ENCODE results near the gene GFY. TPM values are rescaled to one million over a fixed set of nuclear protein-coding genes. Genes with fewer than 3 reads are reported as not detected.
A peak's percentile ranks its signal among the peaks of the same experiment; 100 is the strongest.

Gene GFY
- total RNA-seq, 3 donors from 2014 or later, result not detected

DNA sequence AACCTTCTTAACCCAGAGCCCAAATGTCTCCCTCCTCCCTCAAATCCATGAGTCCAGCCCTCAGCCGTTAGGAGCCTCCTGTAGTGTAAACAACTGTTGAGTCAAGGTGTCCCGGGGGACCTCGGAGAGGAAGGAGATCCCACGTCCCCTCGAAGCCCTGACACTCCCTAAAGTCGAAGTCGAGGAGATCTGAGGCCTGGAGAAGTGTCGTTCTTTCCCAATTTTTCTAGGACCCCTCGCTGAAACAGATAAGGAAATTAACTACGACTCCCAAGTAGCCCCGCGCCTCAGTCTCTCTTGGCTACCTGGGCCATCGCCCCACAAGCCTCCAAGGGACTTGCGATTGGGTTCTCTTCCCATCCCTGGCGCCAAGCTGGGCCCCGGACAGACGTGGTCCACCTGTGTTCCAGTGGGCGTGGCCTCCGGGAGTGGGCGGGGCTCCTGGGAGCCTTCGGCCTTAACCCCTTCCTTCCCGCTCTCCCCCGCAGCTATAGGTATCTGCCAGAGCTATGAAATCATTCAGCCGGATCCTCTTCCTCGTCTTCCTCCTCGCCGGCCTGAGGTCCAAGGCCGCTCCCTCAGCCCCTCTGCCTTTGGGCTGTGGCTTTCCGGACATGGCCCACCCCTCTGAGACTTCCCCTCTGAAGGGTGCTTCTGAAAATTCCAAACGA is 869 bp downstream of the GFY start:
- intact Hi-C loops (cut with DNase I; ENCODE audit: low total_unique reads), result no loop called here
- Histone ChIP-seq H3K27me3 (peaks cover 23 to 88% of the 10 kb centered on the region in 2 donors), H3K36me3 (no peaks in the 10 kb centered on the region), H3K27ac (no peak overlapping the region), H3K9me3 (no peaks in the 10 kb centered on the region), H3K4me3 (no peak overlapping the region), H3K4me1 (peaks cover 5 to 14% of the 10 kb centered on the region in 2 donors)
- TF ChIP-seq, protein P1, sequence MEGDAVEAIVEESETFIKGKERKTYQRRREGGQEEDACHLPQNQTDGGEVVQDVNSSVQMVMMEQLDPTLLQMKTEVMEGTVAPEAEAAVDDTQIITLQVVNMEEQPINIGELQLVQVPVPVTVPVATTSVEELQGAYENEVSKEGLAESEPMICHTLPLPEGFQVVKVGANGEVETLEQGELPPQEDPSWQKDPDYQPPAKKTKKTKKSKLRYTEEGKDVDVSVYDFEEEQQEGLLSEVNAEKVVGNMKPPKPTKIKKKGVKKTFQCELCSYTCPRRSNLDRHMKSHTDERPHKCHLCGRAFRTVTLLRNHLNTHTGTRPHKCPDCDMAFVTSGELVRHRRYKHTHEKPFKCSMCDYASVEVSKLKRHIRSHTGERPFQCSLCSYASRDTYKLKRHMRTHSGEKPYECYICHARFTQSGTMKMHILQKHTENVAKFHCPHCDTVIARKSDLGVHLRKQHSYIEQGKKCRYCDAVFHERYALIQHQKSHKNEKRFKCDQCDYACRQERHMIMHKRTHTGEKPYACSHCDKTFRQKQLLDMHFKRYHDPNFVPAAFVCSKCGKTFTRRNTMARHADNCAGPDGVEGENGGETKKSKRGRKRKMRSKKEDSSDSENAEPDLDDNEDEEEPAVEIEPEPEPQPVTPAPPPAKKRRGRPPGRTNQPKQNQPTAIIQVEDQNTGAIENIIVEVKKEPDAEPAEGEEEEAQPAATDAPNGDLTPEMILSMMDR (IDR thresholded peaks at IDR 0.05), result no peak
- no peak for TF ChIP-seq POLR2A (IDR thresholded peaks at IDR 0.05)
- TF ChIP-seq POLR2AphosphoS5 (IDR thresholded peaks at IDR 0.05), result no peak
- no peak for DNase-seq (ENCODE audit: low spot score in 2 of 2)

DNA sequence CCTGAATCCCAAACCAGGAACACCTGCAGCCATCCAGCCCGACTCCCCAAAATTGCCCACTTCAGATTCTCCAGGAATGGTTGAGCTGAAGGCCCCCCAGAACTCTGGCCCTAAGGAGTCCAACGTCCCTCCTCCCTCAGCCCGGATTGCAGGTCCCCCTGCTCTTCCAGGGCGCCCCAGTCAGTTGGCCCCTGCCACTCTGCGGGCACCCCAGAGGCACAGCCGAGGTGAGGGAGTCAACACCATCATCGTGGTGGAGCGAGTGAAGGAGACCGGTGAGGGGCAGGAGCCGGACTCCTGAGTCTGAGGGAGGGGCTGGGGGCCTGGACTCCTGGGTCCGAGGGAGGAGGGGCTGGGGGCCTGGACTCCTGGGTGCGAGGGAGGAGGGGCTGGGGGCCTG is 2.2 kb downstream of the GFY start:
- DNase-seq (ENCODE audit: low spot score in 2 of 2), result no peak
- TF ChIP-seq, protein P1 (IDR thresholded peaks at IDR 0.05), result no peak
- TF ChIP-seq POLR2A (IDR thresholded peaks at IDR 0.05) (no peak), POLR2AphosphoS5 (IDR thresholded peaks at IDR 0.05) (no peak)
- Histone ChIP-seq H3K4me3 (no peak overlapping the region), H3K27ac (no peak overlapping the region), H3K9me3 (no peaks in the 10 kb centered on the region), H3K36me3 (no peaks in the 10 kb centered on the region), H3K4me1 (peaks cover 5 to 14% of the 10 kb centered on the region in 2 donors), H3K27me3 (peaks cover 23 to 88% of the 10 kb centered on the region in 2 donors)
- intact Hi-C loops (cut with DNase I; ENCODE audit: low total_unique reads), result no loop called here

DNA sequence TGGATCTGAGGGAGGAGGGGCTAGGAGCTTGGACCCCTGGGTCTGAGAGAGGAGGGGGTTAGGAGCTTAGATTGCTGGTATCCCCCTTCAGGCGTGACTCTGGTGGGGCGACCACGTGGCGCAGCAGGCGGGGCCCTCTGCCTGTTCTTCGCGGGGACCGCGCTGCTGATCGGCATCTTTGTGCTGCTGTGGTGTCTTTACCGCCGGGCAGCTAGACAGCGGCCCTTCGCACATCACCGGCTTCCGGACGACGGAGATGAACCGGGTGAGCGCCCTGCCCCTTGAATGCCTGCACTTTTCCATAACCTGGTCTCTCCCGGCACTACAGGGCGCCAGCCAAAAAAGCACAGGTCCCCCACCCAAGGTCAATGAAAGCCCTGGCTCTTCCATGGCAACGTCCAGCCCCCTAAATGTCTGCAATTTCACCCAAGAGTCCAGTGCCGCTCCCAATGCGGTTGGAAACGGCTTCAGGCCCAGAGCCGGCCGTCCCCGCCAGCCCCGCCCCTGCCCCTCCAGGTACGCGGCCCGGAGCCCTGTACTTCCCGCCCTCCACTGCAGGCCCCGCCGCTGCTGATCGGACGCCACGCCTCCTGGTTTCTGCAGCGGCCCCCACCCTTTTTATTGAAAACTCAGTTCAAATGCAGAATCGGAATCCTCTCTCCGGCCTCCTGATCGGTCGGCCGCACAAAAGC is 2.8 kb downstream of the GFY start:
- Histone ChIP-seq H3K9me3 (no peaks in the 10 kb centered on the region), H3K27me3 (peaks cover 21 to 88% of the 10 kb centered on the region in 2 donors), H3K27ac (no peak overlapping the region), H3K4me1 (peaks cover 5 to 9% of the 10 kb centered on the region in 2 donors), H3K4me3 (peak overlapping the region in 2 of 3 donors; percentile 34 to 63), H3K36me3 (no peaks in the 10 kb centered on the region)
- no peak for DNase-seq (ENCODE audit: low spot score in 2 of 2)
- TF ChIP-seq POLR2A (IDR thresholded peaks at IDR 0.05) (no peak), POLR2AphosphoS5 (IDR thresholded peaks at IDR 0.05) (no peak)
- TF ChIP-seq, protein P1 (IDR thresholded peaks at IDR 0.05), result no peak
- intact Hi-C loops (cut with DNase I; ENCODE audit: low total_unique reads), result no loop called here

DNA sequence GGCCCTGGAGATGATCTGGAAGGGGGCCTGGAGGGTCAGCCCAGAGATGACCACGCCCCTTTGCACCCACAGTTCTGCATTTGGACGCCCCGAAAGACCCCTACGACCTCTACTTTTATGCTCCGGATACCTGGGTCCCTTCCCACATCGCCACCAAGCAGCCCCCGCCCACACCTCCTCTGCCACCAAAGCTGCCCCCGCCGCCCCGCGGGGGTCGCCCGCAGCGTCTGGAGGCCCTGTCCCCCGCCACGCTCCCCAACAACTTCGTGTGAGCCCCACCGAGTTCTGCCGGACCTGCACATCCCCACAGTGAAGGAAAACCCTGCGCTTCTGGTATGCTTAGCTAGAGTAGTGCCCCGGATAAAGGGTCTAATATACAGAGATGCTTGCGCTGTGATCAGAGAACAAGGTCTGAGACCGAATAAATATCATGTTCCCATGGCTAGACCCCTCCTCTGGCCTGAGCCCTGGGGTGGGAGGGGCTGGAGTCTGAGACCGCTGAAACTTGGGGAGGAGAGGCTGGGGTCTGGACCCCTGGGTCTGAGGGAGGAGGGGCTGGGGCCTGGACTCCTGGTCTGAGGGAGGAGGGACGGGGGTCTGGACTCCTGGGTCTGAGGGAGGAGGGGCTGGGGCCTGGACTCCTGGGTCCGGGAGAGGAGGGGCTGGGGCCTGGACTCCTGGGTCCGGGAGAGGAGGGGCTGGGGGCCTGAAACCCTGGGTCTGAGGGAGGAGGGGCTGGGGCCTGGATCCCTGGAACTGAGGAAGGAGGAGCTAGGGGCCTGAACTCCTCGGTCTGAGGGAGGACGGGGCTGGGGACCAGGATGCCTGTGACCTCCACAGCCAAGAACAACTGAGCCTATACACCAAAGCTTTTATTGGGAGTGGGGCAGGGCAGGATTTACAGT is 3.6 kb downstream of the GFY start:
- Histone ChIP-seq H3K36me3 (no peaks in the 10 kb centered on the region), H3K27me3 (peaks cover 17 to 88% of the 10 kb centered on the region in 2 donors), H3K27ac (no peak overlapping the region), H3K4me1 (peaks cover 5 to 6% of the 10 kb centered on the region in 2 donors), H3K9me3 (no peaks in the 10 kb centered on the region), H3K4me3 (peak overlapping the region in 2 of 3 donors; percentile 34 to 63)
- TF ChIP-seq POLR2AphosphoS5 (IDR thresholded peaks at IDR 0.05) (no peak), POLR2A (IDR thresholded peaks at IDR 0.05) (no peak)
- TF ChIP-seq, protein P1 (IDR thresholded peaks at IDR 0.05), result no peak
- no peak for DNase-seq (ENCODE audit: low spot score in 2 of 2)
- intact Hi-C loops (cut with DNase I; ENCODE audit: low total_unique reads), result no loop called here

Data from breast epithelium (tissue), 4 donors.